OCI-LY1 (cell line): ENCODE results near the gene PDZD2.

ENCODE experiments used
- H2AFZ ChIP-seq: fragments of 200-600 bp; sonication (generic), shearing (Covaris generic); 2 replicates; pipeline ENCODE4 v1.6.0; 2014; ENCODE audit warnings: antibody characterized with exemption, mild to moderate bottlenecking, low read length
- H3F3A ChIP-seq: fragments of 200-600 bp; sonication (generic), shearing (Covaris generic); 2 replicates; pipeline ENCODE4 v1.6.0; 2014; ENCODE audit warnings: mild to moderate bottlenecking, antibody characterized with exemption, low read length, moderate library complexity; ENCODE audit not compliant: insufficient read depth
- H3K27ac ChIP-seq: fragments of 200-600 bp; sonication (generic); 2 replicates; pipeline ENCODE4 v1.5.1; 2014; ENCODE audit warnings: low read length, mixed run types, mild to moderate bottlenecking, low read depth; ENCODE audit not compliant: poor library complexity, severe bottlenecking
- H3K27me3 ChIP-seq: fragments of 200-600 bp; sonication (generic); 2 replicates; pipeline ENCODE4 v1.6.0; 2014; ENCODE audit warnings: antibody characterized with exemption, mild to moderate bottlenecking, low read length, moderate library complexity; ENCODE audit not compliant: insufficient read depth
- H3K36me3 ChIP-seq: fragments of 200-600 bp; sonication (generic); 2 replicates; pipeline ENCODE4 v1.6.1; 2014; ENCODE audit warnings: mild to moderate bottlenecking, antibody characterized with exemption, low read length, moderate library complexity, mixed read lengths; ENCODE audit not compliant: insufficient read depth
- H3K4me1 ChIP-seq: fragments of 200-600 bp; sonication (generic); 2 replicates; pipeline ENCODE4 v1.5.1; 2014; ENCODE audit warnings: mild to moderate bottlenecking, low read length, moderate library complexity; ENCODE audit not compliant: insufficient read depth, severe bottlenecking
- H3K4me2 ChIP-seq: fragments of 200-600 bp; sonication (generic), shearing (Covaris generic); 2 replicates; pipeline ENCODE4 v1.6.1; 2014; ENCODE audit warnings: low read length
- H3K4me3 ChIP-seq: fragments of 200-600 bp; sonication (generic); 2 replicates; pipeline ENCODE4 v1.5.1; 2014; ENCODE audit warnings: low read length, low read depth, mild to moderate bottlenecking, mixed read lengths; ENCODE audit not compliant: poor library complexity, severe bottlenecking
- H3K79me2 ChIP-seq: fragments of 200-600 bp; shearing (Covaris generic); 2 replicates; pipeline ENCODE4 v1.6.1; 2016; ENCODE audit warnings: mixed run types, low read length, mixed read lengths; ENCODE audit not compliant: insufficient read depth
- H3K9ac ChIP-seq: fragments of 200-600 bp; sonication (generic), shearing (Covaris generic); 2 replicates; pipeline ENCODE4 v1.6.1; 2014; ENCODE audit warnings: mild to moderate bottlenecking, low read length, mixed read lengths
- H3K9me2 ChIP-seq: fragments of 200-600 bp; sonication (generic), shearing (Covaris generic); 2 replicates; pipeline ENCODE4 v1.6.1; 2014; ENCODE audit warnings: low read depth, mild to moderate bottlenecking, low read length, mixed read lengths
- H3K9me3 ChIP-seq: fragments of 200-600 bp; shearing (Covaris generic); 2 replicates; pipeline ENCODE4 v1.6.1; 2014; ENCODE audit warnings: low read length, mixed read lengths
- H4K20me1 ChIP-seq: fragments of 200-600 bp; sonication (generic), shearing (Covaris generic); 2 replicates; pipeline ENCODE4 v1.6.0; 2016; ENCODE audit warnings: mild to moderate bottlenecking, low read length; ENCODE audit not compliant: insufficient read depth
- CTCF ChIP-seq: fragments of 200-600 bp; sonication (generic), shearing (Covaris generic); IDR thresholded peaks from 2 replicates; pipeline ENCODE4 v1.5.1; 2017; ENCODE audit warnings: mild to moderate bottlenecking, antibody characterized with exemption, low read length, moderate library complexity, mixed read lengths
- EZH2 ChIP-seq: fragments of 200-600 bp; sonication (generic), shearing (Covaris generic); IDR thresholded peaks from 2 replicates; pipeline ENCODE4 v1.8.0; 2017; ENCODE audit warnings: borderline replicate concordance, mixed run types, mild to moderate bottlenecking, antibody characterized with exemption, low read length, moderate library complexity, mixed read lengths

The PDZD2 gene

GRCh38 chr5:31680528-31680927 is 41.6 kb downstream of the PDZD2 start:
- H3K4me1 ChIP-seq: no peaks in the 10 kb centered on the region
- no peaks in the 10 kb centered on the region for H3K36me3 ChIP-seq
- H3K27me3 ChIP-seq: no peaks in the 10 kb centered on the region
- H3K4me2 ChIP-seq: no peak overlapping the region
- H3K9ac ChIP-seq: no peak overlapping the region
- H3F3A ChIP-seq: no peaks in the 10 kb centered on the region
- no peaks in the 10 kb centered on the region for H3K9me2 ChIP-seq
- no peak overlapping the region for H2AFZ ChIP-seq
- no peaks in the 10 kb centered on the region for H4K20me1 ChIP-seq
- H3K4me3 ChIP-seq: no peak overlapping the region
- no peaks in the 10 kb centered on the region for H3K9me3 ChIP-seq
- no peak overlapping the region for H3K27ac ChIP-seq
- H3K79me2 ChIP-seq: no peaks in the 10 kb centered on the region
- TF ChIP-seq CTCF: no peak
- TF ChIP-seq EZH2: no peak

- TF ChIP-seq EZH2: no peak
- TF ChIP-seq CTCF: no peak
- H3K27ac ChIP-seq: no peak overlapping the region
- no peaks in the 10 kb centered on the region for H3K4me1 ChIP-seq
- no peaks in the 10 kb centered on the region for H3F3A ChIP-seq
- no peaks in the 10 kb centered on the region for H4K20me1 ChIP-seq
- no peak overlapping the region for H3K4me2 ChIP-seq
- no peaks in the 10 kb centered on the region for H3K79me2 ChIP-seq
- H3K4me3 ChIP-seq: no peak overlapping the region
- H3K9me2 ChIP-seq: no peaks in the 10 kb centered on the region
- no peaks in the 10 kb centered on the region for H3K36me3 ChIP-seq
- no peak overlapping the region for H2AFZ ChIP-seq
- H3K9ac ChIP-seq: no peak overlapping the region
- no peaks in the 10 kb centered on the region for H3K27me3 ChIP-seq
- H3K9me3 ChIP-seq: no peaks in the 10 kb centered on the region
Observed at GRCh38 chr5:31682025-31682424, 43.1 kb downstream of the PDZD2 start.

- no peaks in the 10 kb centered on the region for H3K79me2 ChIP-seq
- H3F3A ChIP-seq: no peaks in the 10 kb centered on the region
- TF ChIP-seq EZH2 (no peak), CTCF (no peak)
- H3K4me1 ChIP-seq: no peaks in the 10 kb centered on the region
- H3K4me2 ChIP-seq: no peak overlapping the region
- H3K36me3 ChIP-seq: no peaks in the 10 kb centered on the region
- no peak overlapping the region for H3K9ac ChIP-seq
- no peak overlapping the region for H3K27ac ChIP-seq
- no peak overlapping the region for H3K4me3 ChIP-seq
- no peaks in the 10 kb centered on the region for H3K9me3 ChIP-seq
- H4K20me1 ChIP-seq: no peaks in the 10 kb centered on the region
- no peaks in the 10 kb centered on the region for H3K9me2 ChIP-seq
- no peaks in the 10 kb centered on the region for H3K27me3 ChIP-seq
- no peak overlapping the region for H2AFZ ChIP-seq
Observed at GRCh38 chr5:31682851-31683250, 43.9 kb downstream of the PDZD2 start.
